Measurements from ENCODE around the gene HOXD10.

Gene HOXD10

DNA sequence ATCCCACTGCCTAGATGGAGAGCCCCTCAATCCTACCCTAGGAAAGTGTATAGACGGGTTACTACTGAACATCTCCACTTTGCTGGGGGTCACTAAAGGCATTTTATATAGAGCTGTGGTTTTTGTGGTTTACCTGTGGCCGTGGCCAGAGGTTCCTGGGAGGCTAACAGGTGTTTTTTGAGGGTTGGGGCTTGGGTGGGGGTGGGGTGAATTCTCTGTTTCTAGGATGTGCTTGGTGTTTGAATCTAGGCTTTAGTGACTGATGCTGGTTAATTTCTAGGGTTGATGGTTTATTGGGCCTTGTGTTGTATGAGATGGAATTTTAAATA lies 20.6 kb downstream of the HOXD10 start:
- DNase-seq: no peak

DNA sequence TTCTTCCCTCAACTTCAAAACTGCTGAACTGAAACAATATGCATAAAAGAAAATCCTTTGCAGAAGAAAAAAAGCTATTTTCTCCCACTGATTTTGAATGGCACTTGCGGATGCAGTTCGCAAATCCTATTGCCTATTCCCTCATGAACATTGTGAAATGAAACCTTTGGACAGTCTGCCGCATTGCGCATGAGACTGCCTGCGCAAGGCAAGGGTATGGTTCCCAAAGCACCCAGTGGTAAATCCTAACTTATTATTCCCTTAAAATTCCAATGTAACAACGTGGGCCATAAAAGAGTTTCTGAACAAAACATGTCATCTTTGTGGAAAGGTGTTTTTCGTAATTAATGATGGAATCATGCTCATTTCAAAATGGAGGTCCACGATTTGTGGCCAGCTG lies 21.3 kb downstream of the HOXD10 start:
- DNase-seq: no peak

DNA sequence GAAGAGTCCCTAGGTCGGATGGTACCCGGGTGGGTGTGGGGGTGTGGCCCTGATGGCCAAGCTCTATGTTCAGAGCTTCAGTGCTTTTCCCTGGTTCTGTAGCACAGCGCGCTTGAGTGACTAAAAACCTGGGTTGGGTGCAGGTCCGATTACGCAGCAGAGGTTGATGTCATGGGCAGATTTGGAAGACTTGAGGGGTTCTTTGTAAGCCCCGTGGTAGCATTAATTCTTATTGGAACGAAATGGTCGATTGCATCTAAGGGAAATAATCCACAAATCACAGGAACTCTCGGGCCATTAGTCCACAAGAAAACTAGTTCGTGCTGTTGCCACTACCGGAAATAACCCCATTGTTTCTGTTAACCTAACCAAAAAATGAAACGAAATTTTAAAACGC lies 21.9 kb downstream of the HOXD10 start:
- no peak for DNase-seq

DNA sequence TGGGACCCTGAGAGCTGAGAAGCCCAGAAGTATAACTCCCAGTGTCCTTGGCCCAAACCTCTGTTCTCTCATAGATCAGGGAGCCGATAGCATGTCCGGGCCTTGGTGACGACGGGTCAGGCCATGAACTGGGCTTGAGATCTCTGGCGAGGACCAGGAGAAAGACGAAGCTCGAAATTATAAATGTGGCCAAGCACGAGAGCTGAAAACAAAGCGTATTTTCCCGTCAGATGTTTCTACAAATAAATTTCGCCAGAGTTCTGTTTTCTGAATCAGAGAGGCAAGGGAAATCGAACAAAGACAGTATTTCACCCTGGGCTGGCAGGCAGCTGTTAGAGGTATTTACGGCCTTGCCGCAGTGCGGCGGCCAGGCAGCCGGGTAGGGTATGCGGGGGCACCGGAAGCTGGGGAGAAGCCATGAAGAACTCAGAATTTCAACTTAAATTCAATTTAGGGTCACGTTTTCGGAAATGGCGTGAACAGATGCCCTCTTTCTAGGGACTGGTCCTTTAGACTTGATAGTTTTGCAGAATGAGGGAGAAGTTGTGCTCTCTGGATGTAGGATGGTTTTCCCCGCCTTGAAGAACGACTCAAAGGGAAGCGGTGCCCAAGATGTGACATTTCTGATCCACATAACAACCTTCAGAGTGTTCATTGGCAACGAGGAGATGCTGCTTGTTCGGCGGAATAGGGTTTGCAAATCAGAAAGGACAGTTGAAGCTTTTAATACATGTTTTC lies 22.5 kb downstream of the HOXD10 start:
- DNase-seq: no peak

DNA sequence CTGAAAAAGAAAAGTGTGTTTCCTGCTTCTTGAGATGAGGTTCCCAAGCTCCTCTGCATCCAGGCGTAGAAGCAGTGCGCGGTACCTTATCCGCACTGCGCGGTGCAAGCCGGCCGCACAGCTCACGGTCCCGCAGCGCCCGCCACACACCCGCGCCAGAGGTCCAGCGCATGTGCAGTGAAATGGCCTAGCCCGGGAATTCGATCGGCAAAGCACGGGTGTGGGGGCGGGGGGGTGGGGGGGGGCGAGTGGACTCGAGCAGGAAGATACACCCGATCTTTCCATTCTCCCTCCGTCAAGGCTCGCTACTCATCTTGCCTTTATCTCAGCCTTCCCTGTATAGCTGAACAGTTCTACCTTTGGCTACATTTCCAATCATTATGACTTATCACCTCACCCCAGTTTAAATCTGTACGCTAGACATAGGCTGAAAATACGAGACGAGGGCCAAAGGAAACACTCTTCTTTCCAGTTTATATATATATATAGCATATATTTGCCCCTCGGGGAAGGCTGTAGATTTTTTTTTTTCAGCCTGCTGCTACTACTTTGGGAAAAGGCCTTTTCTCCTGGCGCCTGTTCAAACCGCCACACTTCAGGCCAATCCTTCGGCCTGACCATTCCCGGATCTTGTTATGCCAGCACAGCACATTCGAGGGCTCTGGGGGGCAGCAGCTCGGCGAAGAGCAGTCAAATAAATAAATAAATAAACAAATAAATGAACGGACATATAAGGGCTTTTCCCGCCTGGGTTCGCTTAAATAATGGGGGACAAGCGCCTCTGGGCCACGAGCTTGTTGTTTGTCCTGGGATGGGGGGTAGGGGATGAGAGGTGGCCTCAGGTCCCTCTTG lies 23.3 kb downstream of the HOXD10 start:
- no peak for DNase-seq

DNA sequence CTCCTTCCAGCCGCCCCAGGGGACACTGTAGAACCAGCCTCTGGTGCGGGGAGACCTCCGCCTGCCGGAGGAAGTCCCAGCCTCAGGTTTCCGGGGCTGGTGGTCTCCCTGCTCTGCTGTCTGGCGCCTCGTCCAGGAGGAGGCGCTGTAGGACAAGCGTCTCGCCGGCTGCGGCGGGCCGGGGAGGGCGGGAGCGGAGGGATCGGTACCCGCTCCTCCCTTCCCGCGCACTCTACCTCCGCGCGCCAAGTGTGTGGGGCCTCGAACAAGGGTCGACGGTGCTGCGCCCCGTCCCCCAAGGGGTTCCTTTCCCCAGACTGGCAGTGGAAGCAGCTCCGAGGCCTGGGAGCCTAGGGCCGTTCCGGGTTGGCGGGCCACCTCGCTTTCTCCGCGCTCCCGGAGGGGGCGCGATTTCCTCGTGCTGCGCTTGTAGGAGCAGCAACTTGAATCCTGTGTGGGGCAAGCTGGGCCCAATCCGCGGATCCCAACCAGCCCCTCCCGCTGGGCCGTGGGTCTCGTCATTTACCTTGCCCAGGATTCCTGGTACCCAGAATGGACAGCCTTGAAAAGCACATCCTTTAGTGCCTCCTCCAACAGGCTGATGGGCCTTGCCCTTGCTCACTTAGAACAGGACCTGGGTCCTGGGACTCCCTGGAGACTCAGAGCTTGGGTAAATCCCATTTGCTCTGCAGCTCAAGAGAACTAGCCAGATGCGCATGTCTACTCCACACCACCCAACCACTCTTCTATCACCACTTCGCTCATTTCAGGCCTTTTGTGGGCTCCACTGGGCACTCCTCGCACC lies 24.1 kb downstream of the HOXD10 start:
- DNase-seq: no peak

DNA sequence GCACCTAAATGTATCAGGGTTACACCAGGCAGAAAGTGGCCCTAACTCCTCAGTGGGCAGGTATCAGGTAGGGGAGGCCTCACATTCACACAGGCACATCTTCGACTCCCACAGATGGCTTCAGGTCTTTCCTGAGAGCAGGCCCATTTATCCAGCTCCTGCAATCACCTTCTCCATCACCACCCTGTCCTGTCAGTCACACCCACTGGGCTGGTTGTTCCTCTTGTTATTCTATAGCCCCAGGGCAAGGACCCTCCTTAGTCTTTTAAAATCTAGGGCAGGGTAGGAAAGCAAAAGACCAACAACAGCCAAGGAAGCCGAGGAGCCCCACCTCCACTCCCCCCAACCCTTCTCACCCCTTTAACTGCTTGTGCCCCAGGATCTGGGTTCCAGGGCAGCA lies 25.7 kb downstream of the HOXD10 start:
- no peak for DNase-seq

DNA sequence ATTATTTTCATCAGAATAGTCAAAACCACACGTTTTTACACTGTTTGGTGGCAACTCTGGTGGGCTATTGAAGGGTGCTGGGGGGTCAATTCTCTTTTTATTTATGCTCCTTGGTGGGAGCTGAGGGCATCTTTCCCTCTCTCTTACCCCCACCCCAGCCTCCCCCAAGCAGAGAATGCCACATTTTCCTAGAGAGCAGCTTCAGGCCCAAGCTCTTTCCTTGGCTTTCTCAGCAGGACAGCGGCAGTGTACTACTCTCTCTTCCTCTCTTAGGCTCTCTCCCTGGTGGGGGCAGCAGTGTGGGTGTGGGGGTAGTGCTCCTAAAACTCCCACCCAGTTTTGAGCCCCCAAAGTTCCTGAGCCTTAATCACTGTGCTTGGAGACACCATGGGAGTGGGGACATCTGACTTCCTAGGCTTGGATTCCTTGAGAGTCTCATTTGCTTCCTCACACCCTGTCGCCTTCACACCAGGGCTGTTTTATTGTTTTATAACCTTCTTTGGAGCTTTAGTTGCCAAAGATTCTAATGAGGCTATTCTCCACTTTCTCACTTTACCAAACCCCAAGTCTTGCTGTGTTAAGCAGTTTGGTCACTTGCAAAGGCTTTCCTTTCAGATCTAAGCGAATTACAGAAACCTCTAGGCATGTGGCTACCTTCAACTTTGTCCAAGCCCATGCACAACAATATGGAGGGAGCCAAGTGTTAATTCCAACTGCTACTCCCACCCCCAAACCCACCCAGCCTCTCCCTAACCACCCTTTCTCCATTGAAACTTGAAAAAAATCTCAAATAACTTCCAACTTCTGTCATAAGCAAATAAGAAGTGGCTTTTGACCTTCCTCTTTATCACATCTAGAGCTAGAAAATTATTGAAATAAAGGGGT lies 28.7 kb downstream of the HOXD10 start:
- DNase-seq: no peak

DNA sequence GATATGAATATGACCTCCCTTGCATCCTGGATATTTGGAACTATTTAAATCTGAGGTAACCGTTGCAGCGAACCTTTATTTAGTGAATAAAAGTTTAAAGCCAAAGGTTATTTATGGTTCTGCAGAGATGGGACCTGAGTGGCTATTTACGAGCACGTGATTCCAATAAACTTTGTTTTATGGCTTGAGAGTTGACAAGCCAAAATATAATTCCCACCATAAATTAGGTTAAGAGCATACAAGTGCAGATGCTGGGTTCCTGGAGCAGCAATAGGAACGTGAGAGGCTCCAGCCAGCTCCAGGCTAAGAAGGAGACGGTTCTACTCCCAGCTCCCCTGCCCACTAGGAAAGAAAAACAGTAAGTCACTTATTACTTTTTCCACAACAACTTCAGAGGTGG lies 29.5 kb downstream of the HOXD10 start:
- no peak for DNase-seq

DNA sequence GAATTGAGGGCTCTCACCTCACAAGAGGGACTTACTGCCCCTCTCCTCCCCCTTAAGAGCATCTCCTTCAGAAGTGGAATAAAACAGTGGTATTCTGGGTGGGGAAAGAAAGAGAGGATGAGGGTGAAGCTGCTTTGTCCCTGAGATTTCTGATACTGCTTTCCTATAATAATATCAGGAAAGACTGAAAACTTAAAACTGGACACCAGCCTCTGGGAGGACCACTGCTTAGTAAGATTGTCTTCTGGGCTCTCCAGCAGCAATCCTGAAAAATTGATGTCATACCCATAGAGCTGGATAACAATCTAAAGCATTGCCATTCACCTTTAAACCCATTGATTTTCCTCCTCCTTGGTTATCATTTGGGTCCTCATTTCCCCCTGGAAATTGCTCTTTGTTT lies 30.1 kb downstream of the HOXD10 start:
- no peak for DNase-seq

DNA sequence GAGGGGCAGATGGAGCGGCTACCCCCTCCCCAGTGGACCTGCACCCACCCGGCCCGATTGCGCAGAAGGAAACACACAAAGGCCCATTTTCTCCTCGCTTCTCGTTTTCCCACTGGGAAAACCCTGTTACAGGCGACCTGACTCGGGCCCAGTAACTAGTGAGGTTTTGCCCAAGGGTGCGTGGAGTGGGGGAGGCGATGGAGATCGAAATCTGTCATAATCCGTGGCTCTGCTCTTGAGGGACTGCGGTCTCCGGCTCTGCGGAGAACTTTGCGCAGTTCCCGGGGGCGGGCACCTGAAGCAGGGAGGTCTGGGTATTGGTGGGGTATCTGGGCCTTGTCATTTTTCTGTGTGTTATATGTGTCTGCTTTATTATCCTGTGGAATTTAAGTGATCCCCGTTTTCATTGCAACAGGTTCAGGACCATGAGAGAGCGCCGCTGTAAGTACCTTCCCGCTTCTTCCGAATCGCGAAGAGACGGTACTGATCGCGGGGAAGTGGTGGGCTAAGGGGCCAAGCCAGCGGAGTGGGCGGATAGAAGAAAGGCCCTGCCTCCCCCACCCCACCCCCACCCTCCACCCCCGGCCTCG lies 30.7 kb downstream of the HOXD10 start:
- DNase-seq: no peak

DNA sequence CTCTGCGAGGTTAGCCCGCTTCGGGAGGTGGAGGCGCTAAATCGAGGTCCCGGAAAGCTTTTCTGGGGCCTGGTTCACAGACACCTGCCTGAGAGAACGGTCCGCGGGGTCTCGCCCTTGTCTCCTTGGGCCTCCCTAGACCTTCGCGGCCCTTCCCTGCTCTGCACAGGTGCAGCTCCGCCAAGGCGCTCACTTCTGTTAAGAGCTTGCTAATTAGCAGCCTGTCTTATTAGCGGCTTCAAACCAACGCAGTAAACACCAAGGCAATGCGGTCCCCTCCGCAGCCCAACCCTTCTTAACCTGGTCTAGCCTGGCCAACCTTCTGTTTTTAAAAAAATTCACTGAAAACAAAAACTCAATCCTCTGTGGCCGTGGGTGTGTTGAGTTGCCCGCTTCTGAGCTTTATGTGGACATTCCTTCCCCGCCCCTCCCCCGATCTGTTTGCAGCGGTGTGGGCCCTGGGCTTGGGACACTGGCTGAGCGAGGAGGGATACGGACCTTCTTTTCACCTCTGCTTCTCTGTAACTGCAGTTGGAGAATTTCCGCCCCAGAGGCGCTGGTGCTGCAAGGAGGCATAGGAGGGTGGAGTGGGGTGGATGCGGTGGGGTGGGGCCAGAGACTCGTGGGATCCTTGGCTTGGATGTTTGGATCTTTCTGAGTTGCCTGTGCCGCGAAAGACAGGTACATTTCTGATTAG lies 31.4 kb downstream of the HOXD10 start:
- DNase-seq: no peak

DNA sequence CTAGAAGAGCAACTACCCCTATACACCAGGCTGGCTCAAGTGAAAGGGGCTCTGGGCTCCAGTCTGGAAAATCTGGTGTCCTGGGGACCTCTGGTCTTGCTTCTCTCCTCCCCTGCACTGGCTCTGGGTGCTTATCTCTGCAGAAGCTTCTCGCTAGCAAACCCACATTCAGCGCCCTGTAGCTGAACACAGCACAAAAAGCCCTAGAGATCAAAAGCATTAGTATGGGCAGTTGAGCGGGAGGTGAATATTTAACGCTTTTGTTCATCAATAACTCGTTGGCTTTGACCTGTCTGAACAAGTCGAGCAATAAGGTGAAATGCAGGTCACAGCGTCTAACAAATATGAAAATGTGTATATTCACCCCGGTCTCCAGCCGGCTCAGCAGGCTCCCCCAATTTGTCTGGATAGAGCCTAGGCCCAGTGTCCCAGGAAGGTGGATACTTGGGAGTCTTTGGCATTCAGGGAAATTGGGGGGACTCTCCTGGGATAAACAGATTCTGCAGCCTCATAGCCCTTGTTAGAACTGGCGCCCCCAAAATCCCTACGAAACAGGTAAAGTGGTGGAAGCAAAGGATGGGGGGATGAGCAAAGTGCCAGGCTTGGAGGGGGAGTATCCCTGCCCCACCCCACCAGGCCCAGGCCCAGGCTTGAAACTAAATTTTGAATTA lies 32.3 kb downstream of the HOXD10 start:
- DNase-seq: no peak

DNA sequence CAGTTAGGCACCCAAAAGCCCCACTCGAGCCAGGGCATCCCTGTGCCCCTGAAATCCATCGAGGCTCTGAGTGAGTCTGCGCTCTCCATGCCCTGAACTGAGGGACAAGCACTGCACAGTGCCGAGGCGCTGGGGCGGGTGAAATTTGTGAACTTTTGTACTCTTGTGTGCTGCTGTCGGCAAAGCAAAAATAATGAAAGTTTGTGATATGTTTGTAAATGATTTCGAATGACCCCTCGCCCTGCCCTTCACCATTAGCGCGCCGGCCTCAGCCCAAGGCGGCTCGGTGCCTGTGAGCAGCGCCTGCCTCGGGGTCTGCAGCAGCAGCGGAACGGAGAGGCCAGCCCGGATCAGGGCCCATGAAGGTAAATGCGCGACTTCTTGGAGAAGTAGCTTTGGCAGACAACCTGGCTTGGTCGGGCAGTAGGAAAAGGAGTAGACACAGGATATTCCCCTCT lies 32.9 kb downstream of the HOXD10 start:
- no peak for DNase-seq

DNA sequence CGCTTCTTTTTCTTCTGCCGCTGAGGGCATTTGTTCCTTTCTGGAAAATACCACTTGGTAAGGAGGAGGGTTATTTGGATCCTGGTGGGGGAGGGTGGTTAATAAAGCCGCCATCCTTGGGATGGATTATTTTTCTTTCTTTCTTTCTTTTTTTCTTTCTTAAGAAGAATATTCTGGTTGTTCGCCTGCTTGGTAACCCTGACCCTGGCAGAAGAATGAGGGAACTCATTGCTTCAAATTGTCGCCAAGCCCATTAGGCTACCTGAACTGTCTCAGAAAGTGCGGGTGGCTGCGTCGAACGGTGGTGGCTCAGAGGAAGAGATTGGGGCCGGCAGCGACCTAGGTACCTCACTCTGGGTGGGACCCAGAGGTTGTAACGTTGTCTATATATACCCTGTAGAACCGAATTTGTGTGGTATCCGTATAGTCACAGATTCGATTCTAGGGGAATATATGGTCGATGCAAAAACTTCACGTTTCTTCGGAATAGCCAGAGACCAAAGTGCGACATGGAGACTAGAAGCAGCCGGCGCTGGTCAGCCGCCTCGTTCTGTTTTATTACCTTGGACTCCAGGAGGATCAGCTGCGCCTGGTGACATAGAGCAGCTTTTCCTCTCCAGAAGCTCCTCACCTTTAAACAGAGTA lies 33.5 kb downstream of the HOXD10 start:
- no peak for DNase-seq

DNA sequence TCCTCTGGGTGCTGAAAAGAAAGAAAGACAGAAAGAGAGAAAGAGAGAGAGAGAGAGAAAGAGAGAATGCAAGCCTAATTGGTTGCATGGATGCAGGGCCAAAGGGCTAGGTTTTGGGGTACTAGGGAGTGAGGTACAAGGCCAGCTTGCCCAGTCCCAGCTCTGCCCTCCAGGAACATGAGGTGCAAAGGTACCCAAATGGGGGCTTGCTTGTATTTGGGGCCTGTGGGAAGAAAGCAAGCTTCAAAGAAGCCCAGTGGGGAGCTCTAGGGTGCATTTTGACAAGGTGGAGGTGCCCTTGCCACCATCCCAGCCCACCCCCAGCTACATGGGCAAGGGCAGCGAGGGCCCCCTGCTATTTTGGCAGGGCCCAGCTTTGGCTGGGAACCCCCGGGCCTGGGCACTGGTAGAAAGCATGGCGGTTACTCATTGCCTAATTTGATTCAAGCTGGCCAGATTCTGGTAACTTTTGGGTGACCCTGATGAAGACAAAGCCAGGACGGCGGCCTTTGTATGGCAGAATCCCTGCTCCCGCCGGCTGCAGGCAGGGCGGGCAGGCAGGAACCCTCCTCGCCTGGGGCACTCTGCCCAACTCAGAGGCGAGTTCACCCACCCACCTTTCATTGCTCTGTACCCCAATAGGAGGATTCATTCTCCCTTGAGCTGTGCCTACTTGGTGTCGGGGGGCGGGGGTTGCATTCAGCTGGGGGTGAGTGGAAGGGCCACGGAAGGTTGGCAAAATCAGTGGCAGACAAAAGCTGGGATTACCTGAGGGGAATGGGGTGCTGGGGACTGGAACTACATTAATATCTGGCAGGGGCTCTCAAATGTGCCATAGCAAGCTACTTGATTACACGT lies 34.2 kb downstream of the HOXD10 start:
- no peak for DNase-seq

DNA sequence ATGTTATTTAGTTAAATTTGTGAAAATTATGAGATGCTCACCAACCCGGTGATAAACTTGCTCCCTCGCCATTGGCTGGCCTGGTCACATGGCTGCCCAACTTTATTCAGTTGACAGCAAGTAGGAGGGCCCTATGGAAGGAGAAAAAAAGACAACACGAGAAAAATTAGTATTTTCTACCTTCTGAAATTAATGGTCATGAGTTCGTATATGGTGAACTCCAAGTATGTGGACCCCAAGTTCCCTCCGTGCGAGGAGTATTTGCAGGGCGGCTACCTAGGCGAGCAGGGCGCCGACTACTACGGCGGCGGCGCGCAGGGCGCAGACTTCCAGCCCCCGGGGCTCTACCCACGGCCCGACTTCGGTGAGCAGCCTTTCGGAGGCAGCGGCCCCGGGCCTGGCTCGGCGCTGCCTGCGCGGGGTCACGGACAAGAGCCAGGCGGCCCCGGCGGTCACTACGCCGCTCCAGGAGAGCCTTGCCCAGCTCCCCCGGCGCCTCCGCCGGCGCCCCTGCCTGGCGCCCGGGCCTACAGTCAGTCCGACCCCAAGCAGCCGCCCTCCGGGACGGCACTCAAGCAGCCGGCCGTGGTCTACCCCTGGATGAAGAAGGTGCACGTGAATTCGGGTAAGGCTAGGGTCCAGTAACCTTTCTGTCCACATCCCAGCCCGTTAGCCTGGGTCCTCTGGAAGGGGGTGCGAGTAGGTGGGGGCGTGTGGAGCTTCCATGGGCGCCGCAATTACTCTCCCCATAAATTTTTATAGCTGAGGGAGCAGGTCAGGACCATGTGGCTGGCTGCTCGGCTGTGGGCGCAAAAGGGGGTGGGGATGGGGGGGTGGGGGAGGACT lies 35.1 kb downstream of the HOXD10 start, which contains the start of gene HOXD4:
Gene HOXD4, plus strand, starts transcription at position 109 of the 846 bp plus-strand sequence. Its CDS starts 84 bp downstream, at position 193.
- no peak for DNase-seq
